Erythroblast (primary cell): ENCODE results near the gene MLIP.

Source experiments
- GATA1 ChIP-seq: IDR thresholded peaks from 2 replicates; pipeline ENCODE4 v1.6.1; 2011; ENCODE audit warnings: low read depth, mild to moderate bottlenecking, control low read depth, low read length, moderate library complexity
- POLR2A ChIP-seq: IDR thresholded peaks from 2 replicates; pipeline ENCODE4 v1.6.1; 2011; ENCODE audit warnings: mild to moderate bottlenecking, low read length

DNA sequence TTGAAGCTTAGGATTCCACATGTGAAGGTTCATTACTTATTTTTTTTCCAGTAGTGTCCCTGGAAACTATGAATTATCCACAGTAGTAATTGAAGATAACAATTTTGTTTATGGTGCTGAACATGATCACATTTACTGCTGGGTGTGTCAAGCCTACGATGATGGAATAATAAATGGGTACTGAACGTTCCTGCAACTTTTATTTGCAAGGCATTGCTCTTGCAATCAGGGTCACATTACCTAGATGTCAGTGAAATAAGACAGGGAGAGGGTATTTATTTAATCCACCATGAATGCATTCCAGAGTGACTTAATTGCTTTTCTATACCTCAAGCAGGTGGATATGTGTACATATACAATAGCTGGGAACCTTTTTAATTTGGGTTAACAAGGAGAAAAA lies 27.0 kb upstream of the MLIP start:
- TF ChIP-seq POLR2A (no peak), GATA1 (no peak)
